HG03460 (cell line): ENCODE results near the gene FAM98C.
A peak's percentile ranks its signal among the peaks of the same experiment; 100 is the strongest.

Experiments
- ATAC-seq: cut with Tn5 transposase; IDR thresholded peaks from one replicate; pipeline ENCODE4 v1.9.1; 2021; ENCODE audit not compliant: unreplicated experiment

FAM98C gene

DNA sequence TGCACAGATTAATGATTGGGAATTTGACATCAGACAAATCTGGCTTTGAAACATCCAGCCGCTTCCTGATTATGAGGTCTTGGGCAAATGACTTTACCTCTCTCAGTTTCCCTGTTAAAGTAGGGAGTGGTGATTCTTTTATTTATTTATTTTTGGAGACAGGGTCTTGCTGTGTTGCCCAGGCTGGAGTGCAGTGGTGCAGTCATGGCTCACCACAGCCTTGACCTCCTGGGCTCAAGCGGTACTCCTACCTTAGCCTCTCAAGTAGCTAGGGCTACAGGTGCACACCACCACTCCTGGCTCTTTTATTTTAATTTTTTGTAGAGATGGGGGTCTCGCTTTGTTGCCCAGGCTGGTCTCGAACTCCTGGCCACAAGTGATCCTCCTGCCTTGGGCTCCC is 25.8 kb upstream of the FAM98C start:
- ATAC-seq = no peak

DNA sequence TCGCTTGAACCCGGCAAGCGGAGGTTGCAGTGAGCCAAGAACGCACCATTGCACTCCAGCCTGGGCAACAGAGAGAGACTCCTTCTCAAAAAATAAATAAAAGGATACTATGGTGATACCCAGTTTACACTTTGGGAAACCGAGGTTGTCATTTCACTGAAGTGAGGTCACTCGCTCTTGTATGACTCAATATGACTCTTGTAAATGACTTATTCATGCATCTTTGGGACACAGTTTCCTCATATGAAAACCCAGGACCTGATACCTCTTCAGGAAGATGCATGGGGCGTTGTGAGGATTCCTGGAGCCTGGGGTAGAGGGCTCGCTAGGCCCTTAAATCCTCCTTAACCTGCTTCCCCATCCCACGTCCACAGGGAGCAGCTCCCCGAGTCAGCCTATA is 24.0 kb upstream of the FAM98C start:
- no peak for ATAC-seq

DNA sequence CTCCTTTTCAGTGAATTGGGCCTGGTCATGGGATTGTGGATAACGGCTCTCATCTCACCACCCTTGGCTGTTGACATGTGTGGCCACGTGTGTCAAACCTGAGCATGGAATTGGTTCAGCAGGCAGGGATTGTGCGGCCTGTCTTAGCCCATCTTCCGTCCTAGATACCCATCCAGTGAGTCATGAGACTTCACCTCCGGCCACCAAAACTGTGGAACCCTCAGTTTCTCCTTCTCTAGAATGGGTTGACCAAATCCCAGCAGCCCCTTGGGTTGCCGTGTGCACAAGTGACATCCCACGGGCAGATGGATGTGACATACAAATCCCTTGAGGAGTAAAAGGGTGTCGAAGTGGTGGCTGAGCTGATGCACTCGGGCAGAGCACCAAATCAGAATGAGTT is 21.8 kb upstream of the FAM98C start:
- ATAC-seq = no peak

- no peak for ATAC-seq
Measured at GRCh38 chr19:38383184-38383583, 19.7 kb upstream of the FAM98C start.

GRCh38 chr19:38383743-38384142 is 19.1 kb upstream of the FAM98C start:
- no peak for ATAC-seq

- no peak for ATAC-seq
Measured at GRCh38 chr19:38384209-38385027, 18.5 kb upstream of the FAM98C start.

DNA sequence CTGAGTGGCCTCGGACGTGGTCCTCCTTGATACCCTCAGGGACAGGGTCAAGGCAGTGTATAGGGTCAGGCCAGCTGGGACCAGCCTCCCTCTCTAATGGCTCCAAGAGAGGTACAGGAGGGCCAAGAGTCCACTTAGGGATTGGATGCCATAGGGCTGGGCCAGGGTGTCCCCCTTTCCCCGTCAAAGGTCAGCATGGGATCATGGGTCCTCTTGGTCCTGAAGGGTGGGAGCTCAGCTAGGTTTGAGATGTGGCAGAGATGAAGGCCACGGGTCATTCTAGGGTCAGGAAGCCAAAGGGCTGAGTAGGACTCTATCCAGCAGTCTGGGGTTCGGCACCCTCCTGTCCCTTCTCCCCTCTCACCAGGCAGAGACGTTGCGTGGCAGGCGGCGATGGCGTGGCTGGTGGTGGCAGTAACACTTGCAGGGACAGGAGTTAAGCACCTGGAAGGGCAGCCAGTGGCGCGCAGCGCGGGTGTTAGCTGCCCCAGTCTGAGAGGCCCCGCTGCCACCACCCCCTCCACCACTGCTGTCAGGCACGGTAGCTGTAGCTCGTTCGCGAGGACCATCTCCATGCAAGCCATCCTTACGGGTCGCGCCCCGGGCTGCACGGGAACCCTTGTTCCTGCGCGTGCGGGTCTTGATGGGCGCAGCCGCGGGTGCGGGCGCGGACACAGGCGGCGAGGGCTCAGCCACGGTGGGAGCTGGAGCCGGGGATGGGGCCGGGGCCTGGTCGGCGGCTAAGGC is 17.7 kb upstream of the FAM98C start:
- no peak for ATAC-seq

DNA sequence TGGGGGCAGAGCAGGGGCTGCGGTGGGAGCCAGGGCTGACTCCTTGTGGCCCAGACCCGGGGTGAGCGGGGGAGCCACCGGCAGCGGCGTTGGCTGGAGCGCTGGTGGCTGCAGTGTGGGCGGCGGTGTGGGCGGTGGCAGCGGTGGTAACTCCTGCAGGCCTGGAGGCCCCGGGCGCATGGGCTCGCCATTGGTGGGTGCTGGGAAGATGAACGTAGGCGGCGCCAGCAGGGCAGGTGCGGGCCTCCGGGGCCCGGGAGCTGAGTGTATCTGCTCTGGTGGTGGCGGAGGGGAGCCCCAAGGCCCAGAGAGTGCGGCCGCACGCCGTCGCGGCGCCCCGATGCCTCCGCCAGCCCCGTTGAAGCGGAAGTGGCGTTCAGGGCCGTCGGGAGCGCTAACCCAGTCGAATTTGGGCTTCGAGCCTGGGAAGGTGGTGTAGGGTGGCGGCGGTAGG is 17.1 kb upstream of the FAM98C start:
- ATAC-seq = no peak

DNA sequence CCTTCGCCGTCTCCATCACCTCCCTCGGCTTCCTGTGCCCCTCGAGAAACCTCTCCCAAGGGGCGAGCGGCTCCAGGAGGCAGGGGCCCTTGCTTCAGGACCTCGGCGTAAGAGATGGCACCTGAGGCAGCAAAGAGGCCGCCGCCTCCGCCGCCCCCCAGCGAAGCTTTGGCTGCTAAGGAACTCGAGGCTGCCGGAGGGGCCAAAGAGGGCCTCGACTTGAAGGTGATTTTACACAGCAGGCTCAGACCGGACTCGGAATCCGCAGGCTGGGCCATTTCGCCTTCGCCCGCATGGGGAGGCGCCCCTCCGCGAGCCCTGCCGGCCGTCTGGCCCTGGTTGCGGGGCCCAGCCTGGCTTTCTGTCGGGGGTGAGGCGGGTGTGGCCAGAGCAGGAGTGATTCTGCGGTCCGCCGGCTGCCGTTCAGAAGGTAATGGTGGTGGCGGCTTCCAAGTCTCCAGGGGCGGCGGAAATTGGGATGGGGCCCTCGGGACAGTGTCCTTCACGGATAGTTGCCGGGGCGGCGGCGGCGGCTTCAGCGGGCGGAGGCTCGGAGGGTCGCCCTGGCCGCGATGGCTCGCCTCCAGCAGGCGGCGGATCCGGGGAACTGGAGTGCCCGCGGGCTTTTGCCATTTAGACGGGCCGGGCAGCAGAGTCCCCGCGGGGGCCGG is 16.5 kb upstream of the FAM98C start:
- ATAC-seq = no peak

DNA sequence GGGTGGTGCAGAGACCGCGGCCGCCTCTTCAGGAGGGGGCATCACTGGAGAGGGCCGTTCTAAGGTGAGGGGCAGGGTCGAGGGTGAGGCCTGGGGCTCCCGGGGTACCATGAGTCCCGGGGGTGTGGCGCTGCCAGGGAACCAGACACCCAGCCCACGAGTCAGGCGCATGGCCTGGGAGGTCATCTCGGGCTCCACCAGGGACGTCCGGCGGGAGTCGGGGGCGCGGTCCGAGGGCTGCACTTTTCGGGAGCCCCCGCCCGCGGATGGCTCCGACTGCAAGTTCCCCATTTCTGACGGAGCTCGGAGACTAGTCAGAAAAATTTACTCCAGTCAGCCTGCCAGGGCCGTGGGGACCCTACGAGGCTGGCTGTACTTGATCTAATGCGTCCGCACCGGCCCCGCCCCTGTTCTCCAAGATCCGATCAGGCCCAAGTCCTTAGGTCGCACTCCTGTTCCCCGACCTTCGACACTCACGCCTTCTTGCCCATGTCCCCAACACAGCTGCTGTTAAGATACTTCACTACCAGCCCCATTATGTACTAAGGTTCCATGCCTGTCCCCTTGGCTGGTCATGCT is 15.8 kb upstream of the FAM98C start:
- ATAC-seq = no peak

GRCh38 chr19:38387550-38388348 is 15.1 kb upstream of the FAM98C start, which contains the start of gene GGN:
GGN (minus strand) TSS chr19:38388034; CDS start chr19:38387261, 773 bp downstream.
- peak; percentile 51 for ATAC-seq

- no peak for ATAC-seq
Measured at GRCh38 chr19:38388349-38389100, 14.4 kb upstream of the FAM98C start, which contains the start of gene SPRED3. SPRED3 (plus strand) TSS chr19:38388697; CDS start chr19:38390303, 1,606 bp downstream.

DNA sequence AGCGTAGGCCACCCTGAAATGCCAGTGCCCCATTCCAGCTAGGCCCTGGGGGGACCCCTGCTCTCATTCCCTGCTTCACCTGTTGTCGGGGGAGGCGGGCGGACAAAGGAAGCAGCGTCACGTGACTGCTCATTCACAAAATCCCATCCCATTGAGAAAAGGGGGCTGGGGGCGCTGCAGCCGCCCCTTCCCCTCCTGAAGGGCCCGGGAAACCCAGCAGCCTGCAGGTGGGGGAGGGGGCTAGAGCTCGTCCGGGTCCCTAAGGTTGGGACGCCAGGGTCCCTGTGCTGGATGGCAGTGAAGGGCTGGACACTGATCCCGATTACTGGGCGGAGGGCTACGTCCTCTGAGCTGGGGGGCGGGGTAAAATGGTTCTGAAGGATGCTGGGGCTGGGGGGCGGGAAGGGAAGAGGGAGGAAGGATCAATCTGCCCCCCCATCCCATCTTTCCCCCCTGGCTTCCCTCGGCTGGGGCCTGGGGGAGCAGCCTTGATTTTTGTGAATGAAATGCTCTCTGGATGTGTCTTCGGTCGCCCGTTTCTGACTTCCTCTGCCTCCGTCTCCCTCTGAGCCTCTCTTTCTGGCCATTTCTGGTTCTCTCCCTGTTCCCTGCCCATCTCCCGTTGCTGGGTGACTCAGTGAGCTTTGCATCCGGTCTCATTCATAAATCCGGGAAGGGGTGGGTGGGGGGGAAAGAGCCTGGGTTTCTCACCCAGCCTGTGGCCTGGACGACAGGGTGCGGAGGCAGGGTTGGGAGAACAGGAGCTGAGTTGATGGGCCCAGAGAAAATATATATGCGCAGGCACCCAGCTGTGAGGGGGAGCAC is 13.6 kb upstream of the FAM98C start:
- ATAC-seq = no peak

- ATAC-seq = no peak
Measured at GRCh38 chr19:38389957-38390924, 12.7 kb upstream of the FAM98C start.

- no peak for ATAC-seq
Measured at GRCh38 chr19:38391911-38392464, 10.9 kb upstream of the FAM98C start.

GRCh38 chr19:38392707-38393308 is 10.1 kb upstream of the FAM98C start:
- no peak for ATAC-seq

- no peak for ATAC-seq
Measured at GRCh38 chr19:38394488-38394887, 8.4 kb upstream of the FAM98C start.
